GF-D8 (cell line): ENCODE results near the gene CPNE4.
"Not testable (repeated sequence)": the region's sequence is repeated elsewhere in the genome, so short reads cannot be mapped to it uniquely, and the experiment has no call there.

Experiments
- DNase-seq: peaks from one replicate; lab custom pipeline; 2025; lab: John Stamatoyannopoulos, UW

The CPNE4 gene

GRCh38 chr3:131957980-131958379, 76.8 kb downstream of the CPNE4 start:
- no peak for DNase-seq

- DNase-seq = no peak
These were observed 77.3 kb downstream of the CPNE4 start for GRCh38 chr3:131957511-131957910.

GRCh38 chr3:131948806-131949205, 86.0 kb downstream of the CPNE4 start:
- no peak for DNase-seq

- DNase-seq = no peak
These were observed 90.1 kb downstream of the CPNE4 start for GRCh38 chr3:131944676-131945075.

- DNase-seq = no peak
These were observed 101.1 kb downstream of the CPNE4 start for GRCh38 chr3:131933665-131934064.

- DNase-seq = no peak
These were observed 106.2 kb downstream of the CPNE4 start for GRCh38 chr3:131928593-131928992.

GRCh38 chr3:131925571-131925970, 109.2 kb downstream of the CPNE4 start:
- DNase-seq = no peak

GRCh38 chr3:131922356-131922755, 112.5 kb downstream of the CPNE4 start:
- DNase-seq = no peak

- DNase-seq = no peak
These were observed 117.8 kb downstream of the CPNE4 start for GRCh38 chr3:131917006-131917405.

- no peak for DNase-seq
These were observed 120.6 kb downstream of the CPNE4 start for GRCh38 chr3:131914090-131914691.

GRCh38 chr3:131912255-131912654, 122.6 kb downstream of the CPNE4 start:
- DNase-seq = no peak

GRCh38 chr3:131907796-131908195, 127.0 kb downstream of the CPNE4 start:
- DNase-seq = no peak

- DNase-seq = no peak
These were observed 130.8 kb downstream of the CPNE4 start for GRCh38 chr3:131903988-131904415.

GRCh38 chr3:131901686-131902085, 133.1 kb downstream of the CPNE4 start:
- DNase-seq = no peak

GRCh38 chr3:131900891-131901290, 133.9 kb downstream of the CPNE4 start:
- DNase-seq = no peak

GRCh38 chr3:131899021-131899420, 135.8 kb downstream of the CPNE4 start:
- no peak for DNase-seq

- no peak for DNase-seq
These were observed 136.5 kb downstream of the CPNE4 start for GRCh38 chr3:131898346-131898745.

- DNase-seq = no peak
These were observed 138.5 kb downstream of the CPNE4 start for GRCh38 chr3:131896285-131896684.

- DNase-seq = no peak
These were observed 139.0 kb downstream of the CPNE4 start for GRCh38 chr3:131895766-131896165.

GRCh38 chr3:131892331-131892730, 142.5 kb downstream of the CPNE4 start:
- no peak for DNase-seq

- DNase-seq = not testable (repeated sequence)
These were observed 148.9 kb downstream of the CPNE4 start for GRCh38 chr3:131885871-131886270.

- DNase-seq = no peak
These were observed 151.0 kb downstream of the CPNE4 start for GRCh38 chr3:131883711-131884407.

- DNase-seq = no peak
These were observed 151.7 kb downstream of the CPNE4 start for GRCh38 chr3:131883086-131883485.

GRCh38 chr3:131881777-131882176, 153.0 kb downstream of the CPNE4 start:
- DNase-seq = no peak
